Stimulated activated CD8-positive, alpha-beta memory T cell treated with anti-CD3 and anti-CD28 coated beads, Interleukin-7, amount 100 ng/mL, for 24 hours (primary cell): ENCODE results near the gene ALDH7A1.
"Not testable (repeated sequence)": the region's sequence is repeated elsewhere in the genome, so short reads cannot be mapped to it uniquely, and the experiment has no call there.

ENCODE experiments used
- DNase-seq: peaks from one replicate; pipeline ENCODE4 v3.0.0-alpha.2; 2020; ENCODE audit warnings: low read depth

The ALDH7A1 gene

DNA sequence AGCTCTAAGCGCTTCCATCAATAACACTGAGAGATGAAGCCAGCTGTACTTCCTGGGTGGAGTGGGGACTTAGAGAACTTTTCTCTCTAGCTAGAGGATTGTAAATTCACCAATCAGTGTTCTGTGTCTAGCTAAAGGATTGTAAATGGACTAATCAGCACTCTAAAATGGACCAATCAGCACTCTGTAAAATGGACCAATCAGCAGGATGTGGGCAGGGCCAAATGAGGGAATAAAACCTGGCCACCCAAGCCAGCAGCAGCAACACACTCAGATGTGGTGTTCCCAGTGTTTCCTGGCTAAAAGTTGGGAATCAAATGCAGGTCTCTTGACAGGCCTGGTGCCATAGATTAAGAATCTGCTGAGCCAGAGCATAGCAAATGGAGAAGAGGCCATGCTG is 60.5 kb downstream of the ALDH7A1 start:
- DNase-seq: no peak

DNA sequence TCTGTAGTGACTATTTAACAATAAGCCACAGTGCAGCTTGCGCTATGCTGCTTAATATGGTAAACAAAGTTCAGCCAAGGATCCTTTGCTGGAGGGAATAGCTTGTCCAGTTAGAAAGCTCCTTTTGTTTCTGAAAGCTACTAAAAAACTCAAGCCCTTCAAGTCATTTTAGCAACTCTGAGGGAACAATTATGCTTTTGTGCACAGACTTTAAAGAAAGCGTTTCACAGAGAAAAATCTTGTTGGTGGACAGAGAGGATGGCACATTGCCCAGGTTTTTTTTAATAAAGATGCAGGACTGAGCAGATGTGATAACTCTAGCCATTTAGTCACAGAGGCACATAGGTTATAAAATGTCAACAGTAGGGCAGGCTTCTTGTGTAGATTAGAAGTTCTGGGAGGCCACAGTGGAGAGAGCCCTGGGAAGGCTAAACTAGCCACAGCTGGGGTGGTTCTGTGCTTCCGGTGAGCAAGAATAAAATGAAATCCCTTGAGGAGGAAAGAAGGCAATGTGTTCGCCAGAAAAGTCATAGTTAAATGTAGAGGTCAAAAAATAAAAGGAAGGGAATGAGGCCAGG is 63.4 kb downstream of the ALDH7A1 start:
- DNase-seq: no peak

DNA sequence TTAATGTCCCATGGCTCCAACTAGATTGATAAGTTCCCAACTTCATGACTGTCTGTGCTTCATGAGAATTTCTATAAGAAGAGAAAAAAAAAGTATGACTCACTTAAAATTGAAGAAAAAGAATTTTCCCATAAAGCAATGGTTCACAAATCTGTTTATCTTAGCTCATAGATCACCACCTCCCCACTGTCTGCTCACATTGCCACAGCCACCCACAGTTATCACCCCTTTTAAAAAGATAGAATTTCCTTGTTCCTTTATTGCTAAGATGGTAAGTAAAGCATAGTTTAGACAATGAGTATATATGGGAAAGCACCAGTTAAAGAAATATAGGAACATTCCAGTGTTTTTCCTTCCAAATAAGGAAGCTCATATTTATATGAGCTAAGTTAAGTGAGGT is 67.1 kb downstream of the ALDH7A1 start:
- no peak for DNase-seq

- no peak for DNase-seq
These were observed 67.9 kb downstream of the ALDH7A1 start for GRCh38 chr5:126527158-126527557.

- no peak for DNase-seq
These were observed 68.5 kb downstream of the ALDH7A1 start for GRCh38 chr5:126526493-126526892.

- no peak for DNase-seq
These were observed 69.3 kb downstream of the ALDH7A1 start for GRCh38 chr5:126525630-126526245.

DNA sequence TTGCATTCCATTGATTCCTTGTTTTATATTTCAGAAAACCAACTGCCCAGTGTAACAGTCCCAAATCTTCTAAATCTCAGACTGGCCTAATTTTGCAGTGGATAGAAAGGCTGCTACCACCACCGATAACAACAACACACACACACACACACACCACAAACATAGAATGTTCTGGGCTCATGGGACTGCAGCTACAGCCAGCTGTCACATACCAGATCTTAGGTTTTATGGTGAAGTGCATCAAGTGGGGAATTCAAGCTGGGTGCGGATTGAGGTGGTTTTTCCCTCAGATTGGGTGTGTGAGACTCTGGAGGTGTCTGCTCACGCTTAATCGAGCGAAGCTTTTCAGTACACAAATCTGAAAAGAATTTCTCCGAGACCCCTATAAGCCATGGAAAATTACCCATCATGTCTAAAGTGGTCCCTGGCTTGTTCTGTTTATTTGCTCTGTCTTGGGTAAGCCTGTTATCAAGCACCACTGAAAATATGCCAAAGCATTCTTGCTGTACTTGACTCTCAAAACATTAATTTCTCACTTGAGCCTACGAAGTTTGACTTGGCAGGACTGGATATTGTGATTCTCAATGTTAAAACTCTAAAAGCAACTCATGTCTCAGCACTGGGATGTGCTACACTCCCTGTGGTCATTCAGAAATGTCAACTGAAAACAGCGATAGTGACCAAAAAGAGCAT is 71.1 kb downstream of the ALDH7A1 start:
- no peak for DNase-seq

GRCh38 chr5:126521130-126521529 is 73.9 kb downstream of the ALDH7A1 start:
- DNase-seq: no peak

- DNase-seq: no peak
These were observed 74.4 kb downstream of the ALDH7A1 start for GRCh38 chr5:126520593-126520953.

DNA sequence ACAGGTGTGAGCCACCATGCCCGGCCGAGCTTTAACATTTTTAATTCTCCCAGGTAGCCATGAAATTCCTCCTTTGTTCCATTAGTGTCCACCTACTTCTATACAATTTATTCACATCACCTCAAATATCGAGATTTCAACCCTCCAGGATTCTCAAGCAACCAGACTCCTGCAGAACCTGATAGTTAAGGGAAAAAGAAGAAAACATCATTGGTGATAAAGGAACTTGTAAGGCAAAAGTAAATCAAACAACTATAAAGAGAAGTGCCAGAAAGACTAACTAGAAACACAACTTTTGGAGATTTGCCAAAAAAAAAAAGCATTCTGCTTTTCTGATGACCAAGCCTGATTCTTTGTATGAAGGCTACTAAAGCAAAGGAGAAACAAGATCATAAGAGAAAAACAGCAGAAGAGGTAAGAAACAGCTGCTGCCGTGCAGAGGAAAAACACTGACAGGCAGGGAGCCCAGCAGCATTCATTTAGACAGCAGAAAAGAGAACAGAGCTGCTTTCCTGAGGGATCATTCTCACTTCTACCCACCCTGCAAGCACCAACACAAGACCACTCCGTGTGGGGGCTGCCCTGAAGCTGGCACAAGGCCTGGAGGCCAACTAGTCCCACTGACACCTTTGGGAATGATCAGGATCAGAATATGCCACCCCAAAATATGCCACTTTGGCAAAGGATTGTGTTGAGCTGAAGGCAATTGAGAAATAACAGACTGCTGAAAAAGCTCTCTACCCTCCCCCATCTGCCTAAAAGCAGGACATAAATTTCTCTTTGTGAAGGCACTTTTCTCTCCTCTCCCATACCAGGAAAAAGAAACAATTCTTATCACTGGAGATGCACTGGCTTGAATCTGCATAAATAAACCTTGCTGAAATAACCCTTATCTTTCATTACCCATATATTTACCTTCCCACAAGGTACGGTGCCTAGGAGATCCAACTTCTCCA is 75.1 kb downstream of the ALDH7A1 start:
- DNase-seq: no peak

DNA sequence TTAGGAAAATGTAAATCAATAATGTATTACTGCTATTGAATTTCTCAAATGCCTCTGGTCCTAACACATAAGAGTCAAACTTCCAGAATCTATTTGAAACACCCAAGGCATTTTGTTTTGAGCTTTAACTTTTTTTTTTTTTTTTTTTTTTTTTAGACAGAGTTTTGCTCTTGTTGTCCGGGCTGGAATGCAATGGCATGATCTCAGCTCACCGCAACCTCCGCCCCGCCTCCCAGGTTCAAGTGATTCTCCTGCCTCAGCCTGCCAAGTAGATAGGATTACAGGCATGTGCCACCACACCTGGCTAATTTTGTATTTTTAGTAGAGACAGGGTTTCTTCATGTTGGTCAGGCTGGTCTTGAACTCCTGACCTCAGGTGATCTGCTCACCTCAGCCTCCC is 75.8 kb downstream of the ALDH7A1 start:
- DNase-seq: not testable (repeated sequence)

- DNase-seq: no peak
These were observed 78.2 kb downstream of the ALDH7A1 start for GRCh38 chr5:126516852-126517251.

GRCh38 chr5:126516133-126516532 is 78.9 kb downstream of the ALDH7A1 start:
- DNase-seq: no peak

DNA sequence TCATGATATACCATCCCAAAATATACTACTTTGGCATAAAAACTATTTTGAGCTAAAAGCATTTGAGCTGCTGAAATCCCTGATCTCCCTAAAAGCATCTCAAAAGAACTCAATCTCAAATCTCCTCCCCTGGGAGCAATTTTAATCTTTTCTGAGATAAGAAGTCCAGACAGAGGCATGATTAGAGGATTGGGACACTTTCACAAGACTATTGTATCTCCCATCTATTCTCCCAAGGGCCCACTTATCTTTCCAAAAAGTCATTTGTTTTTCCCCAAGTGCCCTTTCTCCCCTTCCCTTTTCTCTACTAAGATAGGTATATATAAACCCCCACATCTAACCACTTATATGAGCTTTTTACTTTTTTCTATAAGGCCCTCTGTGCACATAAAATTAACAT is 79.7 kb downstream of the ALDH7A1 start:
- DNase-seq: no peak

DNA sequence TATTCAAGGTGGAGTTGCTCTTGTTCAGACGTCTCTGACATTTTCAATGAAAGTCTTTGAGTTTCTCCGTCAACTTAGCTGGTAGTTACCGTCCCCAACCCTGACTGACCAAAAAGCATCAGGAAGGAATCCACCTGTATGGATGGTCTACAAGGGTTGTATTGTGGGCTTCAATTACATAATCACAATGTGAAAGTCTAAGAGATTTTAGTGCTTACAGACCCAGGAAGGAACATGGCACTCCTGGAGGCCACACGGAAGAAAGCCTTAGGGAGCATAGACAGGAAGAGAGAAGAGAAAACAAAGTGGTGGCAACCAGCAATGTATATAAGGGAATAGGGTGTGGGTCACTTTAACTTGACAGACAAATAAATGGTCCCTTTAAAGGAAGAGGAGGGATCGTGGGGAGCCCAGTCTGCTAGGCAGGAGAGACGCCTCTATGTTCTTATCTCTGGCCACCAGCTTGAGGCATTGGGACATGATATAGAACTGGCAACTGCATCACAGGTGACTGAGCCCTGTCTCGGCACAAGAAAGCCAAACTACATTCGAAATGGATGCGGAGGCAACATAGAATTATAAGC is 80.4 kb downstream of the ALDH7A1 start:
- no peak for DNase-seq

DNA sequence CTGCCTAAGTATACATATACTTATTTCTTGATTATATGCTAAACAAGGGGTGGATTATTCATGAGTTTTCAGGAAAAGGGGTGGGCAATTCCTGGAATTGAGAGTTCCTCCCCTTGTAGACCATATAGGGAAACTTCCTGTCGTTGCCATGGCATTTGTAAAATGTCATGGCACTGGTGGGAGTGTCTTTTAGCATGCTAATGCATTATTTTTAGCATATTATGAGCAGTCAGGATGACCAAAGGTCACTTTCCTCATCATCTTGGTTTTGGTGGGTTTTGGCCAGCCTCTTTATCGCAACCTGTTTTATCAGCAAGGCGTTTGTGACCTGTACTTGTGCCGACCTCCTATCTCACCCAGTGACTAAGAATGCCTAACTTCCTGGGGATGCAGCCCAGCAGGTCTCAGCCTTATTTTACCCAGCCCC is 80.9 kb downstream of the ALDH7A1 start:
- no peak for DNase-seq

DNA sequence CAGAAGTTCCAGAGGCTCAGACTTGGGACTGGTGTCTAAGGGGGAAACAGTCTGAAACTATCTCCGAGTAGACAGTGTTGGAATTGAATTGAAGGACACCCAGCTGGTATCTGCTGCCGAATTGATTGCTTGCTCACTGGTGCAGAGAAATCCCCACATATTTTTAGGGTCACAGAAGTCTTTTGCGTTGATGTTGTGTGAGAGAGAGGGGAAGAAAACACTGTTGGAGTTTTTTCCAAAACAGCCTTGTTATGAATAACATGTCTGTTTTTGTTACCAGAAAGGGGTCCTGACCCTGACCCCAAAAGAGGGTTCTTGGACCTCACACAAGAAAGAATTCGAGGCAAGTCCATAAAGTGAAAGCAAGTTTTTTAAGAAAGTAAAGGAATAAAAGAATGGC is 81.3 kb downstream of the ALDH7A1 start:
- no peak for DNase-seq

DNA sequence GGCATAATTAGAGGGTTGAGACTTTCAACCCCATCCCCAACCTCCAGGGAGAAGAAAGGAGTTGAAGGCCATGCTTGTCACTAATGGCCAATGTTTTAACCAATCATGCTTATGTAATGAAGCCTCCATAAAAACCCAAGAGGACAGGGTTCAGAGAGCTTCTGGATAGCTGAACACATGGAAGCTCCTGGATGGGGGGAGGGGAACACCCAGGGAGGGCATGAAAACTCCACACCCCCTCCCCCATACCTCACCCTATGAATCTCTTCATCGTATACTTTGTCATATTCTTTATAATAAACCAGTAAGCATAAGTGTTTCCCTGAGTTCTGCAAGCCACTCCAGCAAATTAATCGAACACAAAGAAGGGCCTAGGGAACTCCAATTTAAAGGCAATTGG is 81.7 kb downstream of the ALDH7A1 start:
- no peak for DNase-seq

DNA sequence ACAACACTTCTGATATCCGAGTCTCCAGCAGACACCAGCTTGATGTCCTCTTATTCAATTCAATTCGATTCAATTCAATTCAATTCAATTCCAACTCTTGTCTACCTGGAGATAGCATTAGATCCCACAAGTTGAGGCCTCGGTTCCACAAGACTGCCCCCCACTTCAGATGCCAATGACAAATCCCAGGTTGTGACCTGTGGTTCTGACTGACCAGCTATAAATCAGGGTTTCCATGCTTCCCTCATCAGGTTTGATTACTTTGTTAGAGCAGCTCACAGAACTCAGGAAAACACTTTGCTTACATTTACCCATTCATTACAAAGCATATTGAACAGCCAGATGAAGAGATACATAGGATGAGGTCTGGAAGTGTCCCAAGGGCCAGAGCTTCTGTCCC is 82.6 kb downstream of the ALDH7A1 start:
- no peak for DNase-seq

GRCh38 chr5:126511961-126512360 is 83.1 kb downstream of the ALDH7A1 start:
- DNase-seq: no peak

- no peak for DNase-seq
These were observed 85.7 kb downstream of the ALDH7A1 start for GRCh38 chr5:126509339-126509738.

- DNase-seq: no peak
These were observed 86.1 kb downstream of the ALDH7A1 start for GRCh38 chr5:126508962-126509279.
